Endothelial cell of umbilical vein (primary cell): ENCODE data around the gene MRPL24.

ENCODE experiments used
- CTCF ChIP-seq, 2 donors: IDR thresholded peaks; 1 replicate in 1 of 2; 2 replicates in 1 of 2; pipeline ENCODE4 v1.5.1; 2011; ENCODE audit warnings: low read length in 2 of 2, mild to moderate bottlenecking in 2 of 2, moderate library complexity in 2 of 2, control low read depth in 1 of 2, inconsistent platforms in 1 of 2, low read depth in 1 of 2; ENCODE audit not compliant: insufficient read depth in 1 of 2; ENCODE audit errors: extremely low read depth in 1 of 2
- EZH2 ChIP-seq: IDR thresholded peaks from 2 replicates; pipeline ENCODE4 v1.6.1; 2012; ENCODE audit warnings: borderline replicate concordance, low read depth, mild to moderate bottlenecking, moderate library complexity, low read length, inconsistent platforms; ENCODE audit not compliant: severe bottlenecking
- FOS ChIP-seq: IDR thresholded peaks from 2 replicates; pipeline ENCODE4 v1.6.1; 2011; ENCODE audit warnings: mild to moderate bottlenecking, low read length, moderate library complexity, borderline replicate concordance; ENCODE audit not compliant: insufficient read depth
- JUN ChIP-seq: IDR thresholded peaks from 2 replicates; pipeline ENCODE4 v1.6.1; 2011; ENCODE audit warnings: borderline replicate concordance, low read depth; ENCODE audit not compliant: insufficient read length, insufficient read depth
- MAX ChIP-seq: IDR thresholded peaks from 2 replicates; pipeline ENCODE4 v1.6.1; 2011; ENCODE audit not compliant: insufficient read depth, insufficient read length
- POLR2A ChIP-seq: IDR thresholded peaks from 2 replicates; pipeline ENCODE4 v1.6.1; 2012; ENCODE audit warnings: low read depth, mild to moderate bottlenecking, control low read depth, low read length
- POLR2AphosphoS5 ChIP-seq: IDR thresholded peaks from 2 replicates; pipeline ENCODE4 v1.6.1; 2012; ENCODE audit warnings: low read depth, mild to moderate bottlenecking, control low read depth, low read length, moderate library complexity; ENCODE audit not compliant: insufficient read depth

GRCh38 chr1:156744786-156745419 is 4.0 kb upstream of the MRPL24 start:
- TF ChIP-seq CTCF (IDR thresholded peaks at IDR 0.05; ENCODE audit: extremely low read depth in 1 of 2, insufficient read depth in 1 of 2, low read depth in 1 of 2, low read length in 2 of 2): no peak
- TF ChIP-seq POLR2A: no peak
- TF ChIP-seq POLR2AphosphoS5: no peak
- TF ChIP-seq EZH2: no peak
- TF ChIP-seq JUN: no peak
- no peak for TF ChIP-seq FOS
- TF ChIP-seq MAX: no peak
